Progenitor cell of endocrine pancreas (in vitro differentiated cells): ENCODE results near the gene CPLANE1. TPM values are rescaled to one million over a fixed set of nuclear protein-coding genes. Genes with fewer than 3 reads are reported as not detected.
"Not testable (repeated sequence)": the region's sequence is repeated elsewhere in the genome, so short reads cannot be mapped to it uniquely, and the experiment has no call there.

Source experiments
- DNase-seq: peaks from one replicate; pipeline ENCODE4 v3.0.0; 2021; ENCODE audit warnings: low spot score; ENCODE audit not compliant: unreplicated experiment
- H3K27ac Mint-ChIP-seq: 2 replicates; pipeline ENCODE4 v1.8.0; 2021; ENCODE audit warnings: mild to moderate bottlenecking, moderate library complexity, mixed read lengths
- H3K27me3 Mint-ChIP-seq: 2 replicates; pipeline ENCODE4 v1.8.0; 2021; ENCODE audit warnings: mixed read lengths
- H3K36me3 Mint-ChIP-seq: 2 replicates; pipeline ENCODE4 v1.8.0; 2022; ENCODE audit warnings: mixed read lengths; ENCODE audit not compliant: insufficient read depth
- H3K4me1 Mint-ChIP-seq: 2 replicates; pipeline ENCODE4 v1.8.0; 2021; ENCODE audit warnings: low read depth, mixed read lengths
- H3K4me3 Mint-ChIP-seq: 2 replicates; pipeline ENCODE4 v1.8.0; 2021; ENCODE audit warnings: low read depth, mild to moderate bottlenecking, moderate library complexity, mixed read lengths
- H3K9me3 Mint-ChIP-seq: 2 replicates; pipeline ENCODE4 v1.8.0; 2021; ENCODE audit warnings: low read depth, mixed read lengths
- total RNA-seq: library from RNA; stranded (reverse); gene quantifications from 2 replicates; pipeline ENCODE4 v1.2.1, GENCODE V29; 2021
- TF ChIP-seq, protein P1 (sequence below): fragments of 200-600 bp; sonication (generic); IDR thresholded peaks from one replicate; pipeline ENCODE4 v1.5.0; 2021; ENCODE audit warnings: antibody characterized with exemption, mild to moderate bottlenecking; ENCODE audit not compliant: unreplicated experiment

Gene CPLANE1
- total RNA-seq, 1 donor from 2014 or later = 29.4 TPM

- Mint-ChIP-seq H3K36me3 (peaks cover 57% of the 10 kb centered on the region), H3K4me1 (no peaks in the 10 kb centered on the region), H3K27me3 (peaks cover 10% of the 10 kb centered on the region), H3K4me3 (no peak overlapping the region), H3K9me3 (no peaks in the 10 kb centered on the region), H3K27ac (no peak overlapping the region)
- DNase-seq = no peak
- TF ChIP-seq, protein P1, sequence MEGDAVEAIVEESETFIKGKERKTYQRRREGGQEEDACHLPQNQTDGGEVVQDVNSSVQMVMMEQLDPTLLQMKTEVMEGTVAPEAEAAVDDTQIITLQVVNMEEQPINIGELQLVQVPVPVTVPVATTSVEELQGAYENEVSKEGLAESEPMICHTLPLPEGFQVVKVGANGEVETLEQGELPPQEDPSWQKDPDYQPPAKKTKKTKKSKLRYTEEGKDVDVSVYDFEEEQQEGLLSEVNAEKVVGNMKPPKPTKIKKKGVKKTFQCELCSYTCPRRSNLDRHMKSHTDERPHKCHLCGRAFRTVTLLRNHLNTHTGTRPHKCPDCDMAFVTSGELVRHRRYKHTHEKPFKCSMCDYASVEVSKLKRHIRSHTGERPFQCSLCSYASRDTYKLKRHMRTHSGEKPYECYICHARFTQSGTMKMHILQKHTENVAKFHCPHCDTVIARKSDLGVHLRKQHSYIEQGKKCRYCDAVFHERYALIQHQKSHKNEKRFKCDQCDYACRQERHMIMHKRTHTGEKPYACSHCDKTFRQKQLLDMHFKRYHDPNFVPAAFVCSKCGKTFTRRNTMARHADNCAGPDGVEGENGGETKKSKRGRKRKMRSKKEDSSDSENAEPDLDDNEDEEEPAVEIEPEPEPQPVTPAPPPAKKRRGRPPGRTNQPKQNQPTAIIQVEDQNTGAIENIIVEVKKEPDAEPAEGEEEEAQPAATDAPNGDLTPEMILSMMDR = no peak
Observed at GRCh38 chr5:37111426-37112382, 137.5 kb downstream of the CPLANE1 start.

GRCh38 chr5:37110135-37110534 is 139.0 kb downstream of the CPLANE1 start:
- H3K4me3 Mint-ChIP-seq = no peak overlapping the region
- peaks cover 10% of the 10 kb centered on the region for H3K27me3 Mint-ChIP-seq
- peaks cover 60% of the 10 kb centered on the region for H3K36me3 Mint-ChIP-seq
- H3K4me1 Mint-ChIP-seq = no peaks in the 10 kb centered on the region
- H3K9me3 Mint-ChIP-seq = no peaks in the 10 kb centered on the region
- no peak overlapping the region for H3K27ac Mint-ChIP-seq
- TF ChIP-seq, protein P1 = no peak
- DNase-seq = no peak

GRCh38 chr5:37109338-37109737 is 139.8 kb downstream of the CPLANE1 start:
- no peaks in the 10 kb centered on the region for H3K9me3 Mint-ChIP-seq
- DNase-seq = no peak
- no peak overlapping the region for H3K27ac Mint-ChIP-seq
- TF ChIP-seq, protein P1 = no peak
- no peaks in the 10 kb centered on the region for H3K4me1 Mint-ChIP-seq
- H3K27me3 Mint-ChIP-seq = peaks cover 10% of the 10 kb centered on the region
- peaks cover 62% of the 10 kb centered on the region for H3K36me3 Mint-ChIP-seq
- H3K4me3 Mint-ChIP-seq = no peak overlapping the region

- peaks cover 52% of the 10 kb centered on the region for H3K9me3 Mint-ChIP-seq
Observed at GRCh38 chr5:37103302-37103701, 145.9 kb downstream of the CPLANE1 start.

GRCh38 chr5:37099267-37099666 is 149.9 kb downstream of the CPLANE1 start:
- peaks cover 86% of the 10 kb centered on the region for H3K9me3 Mint-ChIP-seq

More at GRCh38 chr5:37103302-37103701, 145.9 kb downstream of the CPLANE1 start:
- Mint-ChIP-seq H3K27me3 (peaks cover 15% of the 10 kb centered on the region), H3K4me1 (no peaks in the 10 kb centered on the region), H3K4me3 (no peak overlapping the region), H3K27ac (no peak overlapping the region), H3K36me3 (peaks cover 85% of the 10 kb centered on the region)
- DNase-seq = no peak
- TF ChIP-seq, protein P1 = no peak

DNA sequence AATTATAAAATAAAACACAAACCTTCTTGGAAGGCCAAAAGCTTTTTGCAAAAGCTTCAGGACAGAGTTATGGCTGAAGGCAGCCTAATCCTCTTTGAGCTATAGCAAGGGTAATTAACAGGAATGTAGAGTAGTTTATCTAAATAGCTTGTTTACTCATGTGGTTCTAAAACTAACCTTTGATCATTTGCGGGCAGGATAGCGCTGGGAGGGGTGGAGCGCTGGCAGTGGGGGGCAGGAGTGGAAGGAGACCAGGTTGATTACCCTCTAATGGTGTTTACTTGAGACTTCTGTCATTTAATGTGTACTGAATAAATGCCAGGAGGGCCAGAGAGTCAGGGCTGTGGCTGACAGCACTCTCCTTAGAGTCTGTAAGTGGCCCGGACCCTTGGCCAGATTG is 155.4 kb downstream of the CPLANE1 start:
- not testable (repeated sequence) for H3K27me3 Mint-ChIP-seq, DNase-seq, H3K27ac Mint-ChIP-seq, H3K4me3 Mint-ChIP-seq
- H3K9me3 Mint-ChIP-seq = peaks cover 53% of the 10 kb centered on the region
- H3K36me3 Mint-ChIP-seq = peaks cover 51% of the 10 kb centered on the region
- H3K4me1 Mint-ChIP-seq = peaks cover 30% of the 10 kb centered on the region

More at GRCh38 chr5:37099267-37099666, 149.9 kb downstream of the CPLANE1 start:
- H3K4me3 Mint-ChIP-seq, H3K4me1 Mint-ChIP-seq, DNase-seq, H3K27ac Mint-ChIP-seq: not testable (repeated sequence)
- Mint-ChIP-seq H3K36me3 (peaks cover 90% of the 10 kb centered on the region), H3K27me3 (peaks cover 11% of the 10 kb centered on the region)
